Measurements from ENCODE around the gene RNFT2. TPM values are rescaled to one million over a fixed set of nuclear protein-coding genes. Genes with fewer than 3 reads are reported as not detected.

RNFT2 gene
- polyA plus RNA-seq, 2 of the 4 experiments (the other 2 are of a cell fraction): 2.6 to 7.2 TPM

DNA sequence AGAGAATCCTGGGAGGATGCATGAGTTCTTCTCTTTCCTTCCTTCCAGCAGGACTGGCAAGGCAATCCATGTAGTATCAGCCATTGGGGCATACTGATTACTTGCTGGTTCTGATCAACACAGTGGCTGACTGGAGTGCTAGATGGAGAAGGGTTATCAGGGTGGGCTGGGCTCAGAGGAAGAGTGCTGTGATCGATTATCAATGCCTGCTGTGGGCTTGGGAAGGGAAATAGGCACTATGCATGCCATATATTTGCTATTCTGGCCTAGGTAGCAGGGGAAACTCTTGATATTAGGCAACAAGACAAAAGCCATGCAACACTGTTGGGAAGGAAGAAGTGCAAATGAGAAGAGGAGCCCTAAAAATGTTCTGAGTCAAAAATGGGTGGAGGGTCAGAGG is 97.4 kb downstream of the RNFT2 start:
- Histone ChIP-seq H3K4me1 (no peaks in the 10 kb centered on the region), H3K4me2 (no peak overlapping the region), H3K4me3 (no peak overlapping the region), H3K9me3 (no peaks in the 10 kb centered on the region), H3K27ac (no peak overlapping the region)
- FAIRE-seq (no peak), ATAC-seq (no peak), DNase-seq (ENCODE audit: low read depth in 1 of 2, low spot score in 1 of 2) (no peak)
- POLR2A ChIA-PET: no interaction called here
- WGBS (ENCODE audit: missing lambda C conversion rate): 20% methylated on average over 1 of the region's 1 CpG
- TF ChIP-seq ESRRA (IDR thresholded peaks at IDR 0.05; ENCODE audit: borderline replicate concordance, low read length) (no peak), EHMT2 (IDR thresholded peaks at IDR 0.05; ENCODE audit: low read depth) (no peak), HMGXB4 (CRISPR knock-in tag; IDR thresholded peaks at IDR 0.05; ENCODE audit: borderline replicate concordance) (no peak), RCOR1 (IDR thresholded peaks at IDR 0.05; ENCODE audit: low read depth, low read length) (no peak), RNF2 (IDR thresholded peaks at IDR 0.05; ENCODE audit: borderline replicate concordance, low read depth) (no peak), CBX2 (IDR thresholded peaks at IDR 0.05; ENCODE audit: borderline replicate concordance, low read depth) (no peak), JUNB (IDR thresholded peaks at IDR 0.05) (no peak), HDAC2 (IDR thresholded peaks at IDR 0.05) (no peak), MAZ (IDR thresholded peaks at IDR 0.05; ENCODE audit: borderline replicate concordance, low read depth, low read length) (no peak), FOSL2 (IDR thresholded peaks at IDR 0.05) (no peak), FOSL2 (CRISPR knock-in tag; IDR thresholded peaks at IDR 0.05) (no peak), TFCP2L1 (CRISPR knock-in tag; IDR thresholded peaks at IDR 0.05) (no peak), NR3C1 (IDR thresholded peaks at IDR 0.05) (no peak), JUN (IDR thresholded peaks at IDR 0.05) (no peak), POLR2AphosphoS2 (conservative IDR thresholded peaks at IDR 0.05; ENCODE audit: low read length) (no peak), E2F6 (IDR thresholded peaks at IDR 0.05; ENCODE audit: borderline replicate concordance, low read depth) (no peak), PBX3 (IDR thresholded peaks at IDR 0.05) (no peak)
- TF ChIP-seq, protein P1, sequence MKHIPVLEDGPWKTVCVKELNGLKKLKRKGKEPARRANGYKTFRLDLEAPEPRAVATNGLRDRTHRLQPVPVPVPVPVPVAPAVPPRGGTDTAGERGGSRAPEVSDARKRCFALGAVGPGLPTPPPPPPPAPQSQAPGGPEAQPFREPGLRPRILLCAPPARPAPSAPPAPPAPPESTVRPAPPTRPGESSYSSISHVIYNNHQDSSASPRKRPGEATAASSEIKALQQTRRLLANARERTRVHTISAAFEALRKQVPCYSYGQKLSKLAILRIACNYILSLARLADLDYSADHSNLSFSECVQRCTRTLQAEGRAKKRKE (CRISPR knock-in tag; IDR thresholded peaks at IDR 0.05; ENCODE audit: low read depth): no peak
- TF ChIP-seq, protein P2, sequence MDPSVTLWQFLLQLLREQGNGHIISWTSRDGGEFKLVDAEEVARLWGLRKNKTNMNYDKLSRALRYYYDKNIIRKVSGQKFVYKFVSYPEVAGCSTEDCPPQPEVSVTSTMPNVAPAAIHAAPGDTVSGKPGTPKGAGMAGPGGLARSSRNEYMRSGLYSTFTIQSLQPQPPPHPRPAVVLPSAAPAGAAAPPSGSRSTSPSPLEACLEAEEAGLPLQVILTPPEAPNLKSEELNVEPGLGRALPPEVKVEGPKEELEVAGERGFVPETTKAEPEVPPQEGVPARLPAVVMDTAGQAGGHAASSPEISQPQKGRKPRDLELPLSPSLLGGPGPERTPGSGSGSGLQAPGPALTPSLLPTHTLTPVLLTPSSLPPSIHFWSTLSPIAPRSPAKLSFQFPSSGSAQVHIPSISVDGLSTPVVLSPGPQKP (IDR thresholded peaks at IDR 0.05; ENCODE audit: low read depth, low read length): no peak
- TF ChIP-seq, protein P3, sequence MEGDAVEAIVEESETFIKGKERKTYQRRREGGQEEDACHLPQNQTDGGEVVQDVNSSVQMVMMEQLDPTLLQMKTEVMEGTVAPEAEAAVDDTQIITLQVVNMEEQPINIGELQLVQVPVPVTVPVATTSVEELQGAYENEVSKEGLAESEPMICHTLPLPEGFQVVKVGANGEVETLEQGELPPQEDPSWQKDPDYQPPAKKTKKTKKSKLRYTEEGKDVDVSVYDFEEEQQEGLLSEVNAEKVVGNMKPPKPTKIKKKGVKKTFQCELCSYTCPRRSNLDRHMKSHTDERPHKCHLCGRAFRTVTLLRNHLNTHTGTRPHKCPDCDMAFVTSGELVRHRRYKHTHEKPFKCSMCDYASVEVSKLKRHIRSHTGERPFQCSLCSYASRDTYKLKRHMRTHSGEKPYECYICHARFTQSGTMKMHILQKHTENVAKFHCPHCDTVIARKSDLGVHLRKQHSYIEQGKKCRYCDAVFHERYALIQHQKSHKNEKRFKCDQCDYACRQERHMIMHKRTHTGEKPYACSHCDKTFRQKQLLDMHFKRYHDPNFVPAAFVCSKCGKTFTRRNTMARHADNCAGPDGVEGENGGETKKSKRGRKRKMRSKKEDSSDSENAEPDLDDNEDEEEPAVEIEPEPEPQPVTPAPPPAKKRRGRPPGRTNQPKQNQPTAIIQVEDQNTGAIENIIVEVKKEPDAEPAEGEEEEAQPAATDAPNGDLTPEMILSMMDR (IDR thresholded peaks at IDR 0.05): no peak
- CTCF ChIA-PET: no interaction called here

DNA sequence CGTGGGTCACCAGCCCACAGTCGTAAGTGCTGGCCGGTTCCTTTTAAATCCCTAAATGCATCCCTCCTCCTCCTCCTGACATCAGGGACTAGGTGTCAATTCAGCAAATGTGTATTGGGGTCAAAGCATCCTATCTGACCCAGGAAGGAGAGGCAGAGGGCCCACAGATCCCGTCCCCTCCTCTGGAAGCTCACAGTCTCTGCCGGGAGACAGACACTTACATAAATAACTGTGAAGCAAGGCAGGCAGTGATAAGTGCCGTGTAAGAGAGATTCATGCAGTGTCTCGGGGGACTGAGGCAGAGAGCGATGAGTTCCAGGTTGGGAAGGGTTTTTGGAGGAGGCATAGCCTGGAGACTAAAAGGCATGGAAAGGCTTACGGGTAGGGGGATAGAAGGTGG is 99.0 kb downstream of the RNFT2 start:
- ATAC-seq: no peak
- no peak for TF ChIP-seq CEBPB (IDR thresholded peaks at IDR 0.05)
- TF ChIP-seq MYC (IDR thresholded peaks at IDR 0.05; ENCODE audit: borderline replicate concordance, low read length): no peak
- TF ChIP-seq BCL3 (IDR thresholded peaks at IDR 0.05): no peak
- no peak for TF ChIP-seq BHLHE40 (IDR thresholded peaks at IDR 0.05; ENCODE audit: low read depth, low read length)
- TF ChIP-seq, protein P4, sequence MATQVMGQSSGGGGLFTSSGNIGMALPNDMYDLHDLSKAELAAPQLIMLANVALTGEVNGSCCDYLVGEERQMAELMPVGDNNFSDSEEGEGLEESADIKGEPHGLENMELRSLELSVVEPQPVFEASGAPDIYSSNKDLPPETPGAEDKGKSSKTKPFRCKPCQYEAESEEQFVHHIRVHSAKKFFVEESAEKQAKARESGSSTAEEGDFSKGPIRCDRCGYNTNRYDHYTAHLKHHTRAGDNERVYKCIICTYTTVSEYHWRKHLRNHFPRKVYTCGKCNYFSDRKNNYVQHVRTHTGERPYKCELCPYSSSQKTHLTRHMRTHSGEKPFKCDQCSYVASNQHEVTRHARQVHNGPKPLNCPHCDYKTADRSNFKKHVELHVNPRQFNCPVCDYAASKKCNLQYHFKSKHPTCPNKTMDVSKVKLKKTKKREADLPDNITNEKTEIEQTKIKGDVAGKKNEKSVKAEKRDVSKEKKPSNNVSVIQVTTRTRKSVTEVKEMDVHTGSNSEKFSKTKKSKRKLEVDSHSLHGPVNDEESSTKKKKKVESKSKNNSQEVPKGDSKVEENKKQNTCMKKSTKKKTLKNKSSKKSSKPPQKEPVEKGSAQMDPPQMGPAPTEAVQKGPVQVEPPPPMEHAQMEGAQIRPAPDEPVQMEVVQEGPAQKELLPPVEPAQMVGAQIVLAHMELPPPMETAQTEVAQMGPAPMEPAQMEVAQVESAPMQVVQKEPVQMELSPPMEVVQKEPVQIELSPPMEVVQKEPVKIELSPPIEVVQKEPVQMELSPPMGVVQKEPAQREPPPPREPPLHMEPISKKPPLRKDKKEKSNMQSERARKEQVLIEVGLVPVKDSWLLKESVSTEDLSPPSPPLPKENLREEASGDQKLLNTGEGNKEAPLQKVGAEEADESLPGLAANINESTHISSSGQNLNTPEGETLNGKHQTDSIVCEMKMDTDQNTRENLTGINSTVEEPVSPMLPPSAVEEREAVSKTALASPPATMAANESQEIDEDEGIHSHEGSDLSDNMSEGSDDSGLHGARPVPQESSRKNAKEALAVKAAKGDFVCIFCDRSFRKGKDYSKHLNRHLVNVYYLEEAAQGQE (IDR thresholded peaks at IDR 0.05): no peak
- no peak for TF ChIP-seq PHF8 (IDR thresholded peaks at IDR 0.05; ENCODE audit: borderline replicate concordance, low read depth)
- TF ChIP-seq ESRRA (IDR thresholded peaks at IDR 0.05; ENCODE audit: borderline replicate concordance, low read length): no peak
- TF ChIP-seq TFCP2L1 (CRISPR knock-in tag; IDR thresholded peaks at IDR 0.05): no peak

More for the DNA sequence above, 99.0 kb downstream of the RNFT2 start:
- H3K27ac ChIP-seq: no peak overlapping the region
- H3K4me2 ChIP-seq: no peak overlapping the region
- CTCF ChIA-PET: no interaction called here
- 87% methylated on average over 9 of the region's 9 CpGs for whole genome bisulfite sequencing (ENCODE audit: missing lambda C conversion rate)
- POLR2A ChIA-PET: no interaction called here
- no peaks in the 10 kb centered on the region for H3K4me1 ChIP-seq
- no peaks in the 10 kb centered on the region for H3K9me3 ChIP-seq
- DNase-seq (ENCODE audit: low read depth in 1 of 2, low spot score in 1 of 2) (no peak), FAIRE-seq (no peak)
- no peak overlapping the region for H3K4me3 ChIP-seq
